Heart left ventricle (tissue), 16 donors: Measurements from ENCODE around the gene RAB28. TPM values are rescaled to one million over a fixed set of nuclear protein-coding genes. Genes with fewer than 3 reads are reported as not detected.

Experiments
- ATAC-seq, 4 donors: fragments of 200-7000 bp; cut with Tn5 transposase; one replicate each; pipeline ENCODE4 v1.9.1; 2020 to 2022; ENCODE audit warnings: moderate library complexity in 4 of 4, mild to moderate bottlenecking in 3 of 4, moderate number of reproducible peaks in 1 of 4
- DNase-seq, 5 donors: peaks; one replicate each; pipeline ENCODE4 v3.0.0-alpha.2; 2020
- H3K27ac ChIP-seq, 12 donors: fragments of 200-600 bp; sonication (generic) in 4 of 12; one replicate each; pipeline versions ENCODE4 v1.5.0 to v1.8.0; 2016 to 2022; ENCODE audit warnings: mild to moderate bottlenecking in 2 of 12
- H3K27me3 ChIP-seq, 9 donors: fragments of 200-600 bp; sonication (generic) in 2 of 9; one replicate each; pipeline versions ENCODE4 v1.5.1 to v1.8.0; 2016 to 2022; ENCODE audit warnings: mild to moderate bottlenecking in 3 of 9
- H3K36me3 ChIP-seq, 9 donors: fragments of 200-600 bp; sonication (generic) in 2 of 9; one replicate each; pipeline versions ENCODE4 v1.5.0 to v1.8.0; 2018 to 2022; ENCODE audit warnings: mild to moderate bottlenecking in 2 of 9
- H3K4me1 ChIP-seq, 12 donors: fragments of 200-600 bp; sonication (generic) in 4 of 12; one replicate each; pipeline versions ENCODE4 v1.5.0 to v1.8.0; 2016 to 2022; ENCODE audit warnings: mild to moderate bottlenecking in 3 of 12
- H3K4me3 ChIP-seq, 12 donors: fragments of 200-600 bp; sonication (generic) in 4 of 12; one replicate each; pipeline versions ENCODE4 v1.5.0 to v1.8.0; 2017 to 2022; ENCODE audit warnings: mild to moderate bottlenecking in 9 of 12, moderate library complexity in 4 of 12
- H3K9me3 ChIP-seq, 12 donors: fragments of 200-600 bp; sonication (generic) in 4 of 12; one replicate each; pipeline versions ENCODE4 v1.5.0 to v1.8.0; 2016 to 2022; ENCODE audit warnings: mild to moderate bottlenecking in 1 of 12
- CTCF ChIP-seq, 12 donors: fragments of 200-600 bp; sonication (generic) in 4 of 12; IDR thresholded peaks; one replicate each; pipeline versions ENCODE4 v1.5.0 to v1.8.0; 2018 to 2022; ENCODE audit warnings: antibody characterized with exemption in 12 of 12, mild to moderate bottlenecking in 5 of 12
- POLR2A ChIP-seq, 2 donors: fragments of 450-650 bp; IDR thresholded peaks; one replicate each; pipeline ENCODE4 v1.6.1; 2017; ENCODE audit warnings: antibody characterized with exemption in 2 of 2, mild to moderate bottlenecking in 2 of 2, moderate library complexity in 2 of 2
- WGBS, 4 donors: extraction: QIAGEN DNeasy Blood & Tissue Kit in 2 of 4; methylation state at CpG; one replicate each; pipeline versions ENCODE4 v1.1.5 to v1.1.7; 2013 to 2018; 5-methylcytosine and 5-hydroxymethylcytosine counted together
- intact Hi-C, 10 donors: fragments of 100-400 bp; cut with DNase I; formaldehyde crosslinking; loops; one replicate each; pipeline versions ENCODE4 v1.11.1 to v1.14.2; 2022
- polyA plus RNA-seq, 2 donors: library from polyadenylated mRNA; stranded (reverse); fragments of 200-250 nt; gene quantifications; one replicate each; pipeline ENCODE4 v1.2.3, GENCODE V29; 2013
- total RNA-seq, 9 donors: library from RNA; depleted of rRNA in 2 of 9; stranded (reverse); fragments of >200 nt in 2 of 9; fragmentation: NEBNext Ultra II Directional in 3 of 9; extraction: Animal tissue kit (Norgen Biotek cat#: 25700) in 3 of 9; gene quantifications; one replicate each; pipeline versions ENCODE4 v1.1.0 to v1.2.4, GENCODE V29; 2016 to 2023
- donor health status: ischemic (EF 13 %, LVEDD 7.1; RV severe dilation, severe dysfunction).
- donor health status: healthy with polysubstance abuse.
- donor health status: DM: no; HTN: yes; CAD: no.
- donor health status: DM: no; HTN: no; CAD: no.
- donor health status: ischemic (EF 25% LVEDD 6.9; RV normal size, moderate dysfunction).
- donor health status: ischemic (EF 25% LVEDD 5.7; RV mildly dilated, moderate dysfunction).
- donor health status: healthy.
- donor health status: DM: yes; HTN: yes; CAD: no.
- donor health status: ischemic (EF 35%, LVEDD 5.7; RV mildly dilated, moderate dysfunction).
- donor health status: nonischemic (EF 11% LVEDD 7.7; RV severe dilation, severe dysfunction).
- donor health status: DM: yes; HTN: yes; CAD: no.
- donor health status: PGD.
- donor health status: ischemic (EF 29% LVEDD 5.4; RV normal size, mild dysfunction).
- donor health status: nonischemic (EF 23%, LVEDD 6.1; RV moderate dilation, normal function).

RAB28 gene
- total and polyA plus RNA-seq, 11 donors: 11.5 to 31.1 (median 17.9) TPM

GRCh38 chr4:13529128-13529919 lies 45.2 kb upstream of the RAB28 start:
- Histone ChIP-seq H3K4me1 (peaks cover 0 to 31% (median 4%) of the 10 kb centered on the region in 12 donors), H3K27me3 (peaks cover 57 to 100% (median 96%) of the 10 kb centered on the region in 9 donors), H3K9me3 (peaks cover 0 to 9% (median 4%) of the 10 kb centered on the region in 12 donors), H3K36me3 (no peaks in the 10 kb centered on the region), H3K27ac (no peak overlapping the region), H3K4me3 (no peak overlapping the region)
- intact Hi-C loops: no loop called here
- 6% methylated on average over 36 to 37 of the region's 37 CpGs for whole genome bisulfite sequencing, 4 donors
- no peak for DNase-seq
- no peak for ATAC-seq
- no peak for TF ChIP-seq CTCF (IDR thresholded peaks at IDR 0.05)
- TF ChIP-seq POLR2A (IDR thresholded peaks at IDR 0.05): no peak

- 2 to 6% (median 5%) methylated on average over 5 of the region's 5 CpGs for WGBS, 4 donors
- no peak overlapping the region for H3K4me3 ChIP-seq
- intact Hi-C loops: no loop called here
- no peak for TF ChIP-seq POLR2A (IDR thresholded peaks at IDR 0.05)
- no peak for TF ChIP-seq CTCF (IDR thresholded peaks at IDR 0.05)
- ATAC-seq (no peak), DNase-seq (no peak)
- H3K27me3 ChIP-seq: peaks cover 57 to 100% (median 96%) of the 10 kb centered on the region in 9 donors
- no peaks in the 10 kb centered on the region for H3K36me3 ChIP-seq
- H3K27ac ChIP-seq: no peak overlapping the region
- peaks cover 0 to 15% (median 9%) of the 10 kb centered on the region in 12 donors for H3K9me3 ChIP-seq
- H3K4me1 ChIP-seq: peaks cover 0 to 31% (median 4%) of the 10 kb centered on the region in 12 donors
Measured at GRCh38 chr4:13528821-13529127, 44.6 kb upstream of the RAB28 start.

- H3K27ac ChIP-seq: no peak overlapping the region
- peaks cover 57 to 100% (median 98%) of the 10 kb centered on the region in 9 donors for H3K27me3 ChIP-seq
- H3K9me3 ChIP-seq: peaks cover 0 to 18% (median 10%) of the 10 kb centered on the region in 12 donors
- H3K36me3 ChIP-seq: no peaks in the 10 kb centered on the region
- ATAC-seq (peak in 1 of 4 donors; percentile 33), DNase-seq (no peak)
- WGBS, 4 donors: 4 to 5% (median 4%) methylated on average over 22 to 35 of the region's 35 CpGs
- intact Hi-C loops: no loop called here
- TF ChIP-seq POLR2A (IDR thresholded peaks at IDR 0.05) (no peak), CTCF (IDR thresholded peaks at IDR 0.05) (no peak)
- peaks cover 0 to 31% (median 4%) of the 10 kb centered on the region in 12 donors for H3K4me1 ChIP-seq
- no peak overlapping the region for H3K4me3 ChIP-seq
Measured at GRCh38 chr4:13527981-13528820, 44.1 kb upstream of the RAB28 start.
